K562 (cell line): ENCODE results near the gene PPIL6. TPM values are rescaled to one million over a fixed set of nuclear protein-coding genes. Genes with fewer than 3 reads are reported as not detected.

ENCODE experiments used
- DLX4 ChIP-seq: fragments of 250-450 bp; sonication (Bioruptor Pico); IDR thresholded peaks from 2 replicates; pipeline ENCODE4 v1.6.1; 2021; ENCODE audit warnings: mild to moderate bottlenecking
- GABPB2 ChIP-seq: fragments of 250-450 bp; sonication (Bioruptor Pico); conservative IDR thresholded peaks from 2 replicates; pipeline ENCODE4 v1.5.1; 2021; ENCODE audit warnings: mild to moderate bottlenecking
- MAZ ChIP-seq, 2 experiments: fragments of 450-650 bp in 1 of 2; sonication (generic) in 1 of 2; formaldehyde crosslinking; IDR thresholded peaks in 1 of 2; conservative IDR thresholded peaks in 1 of 2; 2 replicates each; pipeline versions ENCODE4 v1.4.0 to v1.5.0; 2020; ENCODE audit warnings: mild to moderate bottlenecking in 1 of 2, missing genetic modification reagents in 1 of 2
- MIER1 ChIP-seq: fragments of 450-650 bp; IDR thresholded peaks from 2 replicates; pipeline ENCODE4 v1.6.1; 2016; ENCODE audit warnings: antibody characterized with exemption, mild to moderate bottlenecking, low read depth
- PHF8 ChIP-seq: fragments of 200-600 bp; sonication (generic); IDR thresholded peaks from 2 replicates; pipeline ENCODE4 v1.6.1; 2012; ENCODE audit warnings: mixed run types, mild to moderate bottlenecking, inconsistent platforms, low read length, moderate library complexity, borderline replicate concordance
- TBP ChIP-seq: optimal IDR thresholded peaks from 2 replicates; pipeline ENCODE3; 2011; ENCODE audit warnings: low read depth, low read length, improper control_type of control experiment
- ZNF263 ChIP-seq: sonication (generic); formaldehyde crosslinking; IDR thresholded peaks from 2 replicates; pipeline ENCODE4 v1.8.0; 2022; ENCODE audit warnings: mild to moderate bottlenecking, missing genetic modification reagents, borderline replicate concordance
- ZNF551 ChIP-seq: fragments of 250-450 bp; sonication (Bioruptor Pico); IDR thresholded peaks from 2 replicates; pipeline ENCODE4 v1.5.0; 2021; ENCODE audit warnings: mild to moderate bottlenecking, moderate library complexity
- polyA plus RNA-seq, 8 experiments: library from polyadenylated mRNA; depleted of rRNA in 4 of 8; stranded (reverse) in 5 of 8; unstranded in 3 of 8; fragments of >200 nt; fragmentation: Nextera tagmentation in 2 of 8; fragmentation: Illumina TruSeq in 1 of 8; extraction: Ambion mirVana in 2 of 8; extraction: Trizol in 1 of 8; gene quantifications; 2 replicates each; pipeline versions ENCODE4 v1.2.1 to v1.2.3, GENCODE V29; 2011 to 2014; ENCODE audit warnings: inconsistent platforms in 1 of 8, missing spikeins in 1 of 8
- total RNA-seq, 7 experiments: library from RNA; depleted of rRNA in 6 of 7; stranded (reverse); fragments of >200 nt in 6 of 7; fragmentation: Illumina TruSeq in 2 of 7; extraction: Trizol in 2 of 7; gene quantifications; 2 replicates each; pipeline versions ENCODE4 v1.2.1 to v1.2.3, GENCODE V29; 2011 to 2021; ENCODE audit warnings: low replicate concordance in 1 of 7
- TF ChIP-seq, protein P1 (sequence below): fragments of 250-450 bp; sonication (Bioruptor Pico); IDR thresholded peaks from 2 replicates; pipeline ENCODE4 v1.4.0; 2020
- TF ChIP-seq, protein P2 (sequence below): fragments of 200-800 bp; sonication (Bioruptor generic); IDR thresholded peaks from 2 replicates; pipeline ENCODE4 v1.6.1; 2017; ENCODE audit warnings: missing genetic modification characterization, missing compliant biosample characterization
- TF ChIP-seq, protein P3 (sequence below), 2 experiments: fragments of 450-650 bp; conservative IDR thresholded peaks; 2 replicates each; pipeline ENCODE4 v1.6.1; 2017; ENCODE audit warnings: mild to moderate bottlenecking in 2 of 2, moderate library complexity in 2 of 2
- TF ChIP-seq, protein P4 (sequence below): IDR thresholded peaks from 3 replicates; pipeline ENCODE4 v1.6.1; 2011; ENCODE audit warnings: borderline replicate concordance, mild to moderate bottlenecking, moderate library complexity; ENCODE audit not compliant: insufficient read length; ENCODE audit errors: extremely low read depth

The PPIL6 gene
- total and polyA plus RNA-seq, 9 of the 15 experiments (the other 6 are each of a cell fraction or from before 2014, with no cell fraction given), result 0.03 to 0.98 (median 0.41) TPM; not detected in 1

DNA sequence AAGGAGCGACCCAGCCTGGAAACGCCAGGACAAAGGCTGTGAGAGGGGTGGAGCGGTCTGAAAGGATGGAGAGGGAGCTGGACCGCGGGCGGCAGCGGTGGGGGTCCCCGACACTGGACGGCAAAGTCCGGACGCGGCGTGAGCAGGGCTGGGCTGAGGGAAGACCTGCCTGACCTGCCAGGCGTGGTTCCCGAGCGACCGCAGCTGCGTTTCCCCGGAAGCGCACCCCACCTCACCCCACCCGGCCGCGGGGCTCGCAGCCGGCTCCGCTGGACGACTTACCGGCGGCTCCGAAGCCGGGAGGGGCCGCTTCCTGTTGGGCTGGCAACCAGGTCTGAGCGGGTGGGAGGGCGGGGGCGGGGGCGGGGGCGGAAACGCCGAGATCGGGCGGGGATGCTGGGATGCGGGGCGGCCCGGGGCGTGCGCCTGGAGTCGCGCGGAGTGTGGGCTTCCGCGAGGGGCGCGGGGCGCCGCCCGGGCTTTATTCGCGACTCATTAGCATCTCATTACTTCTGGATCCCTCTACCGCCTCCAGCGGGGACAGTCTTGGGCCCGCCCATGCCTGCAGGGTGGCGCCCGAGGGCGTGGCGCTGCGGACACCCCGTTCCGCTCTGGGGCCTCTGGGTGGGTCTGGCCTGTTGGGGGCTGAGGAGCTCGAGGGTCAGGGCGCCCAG, 15.1 kb upstream of the PPIL6 start, which contains the start of gene MICAL1 (continued):
- TF ChIP-seq MAZ (CRISPR knock-in tag; conservative IDR thresholded peaks at IDR 0.05 in 1 of 2, IDR thresholded peaks at IDR 0.05 in 1 of 2) (peak; percentile 51 to 55; a peak in 3 of 4 replicates), TBP (no peak), GABPB2 (CRISPR knock-in tag) (no peak), ZNF263 (CRISPR knock-in tag) (0 out of 2 replicates have a peak, but pooled peaks have one; percentile 28), PHF8 (peak; percentile 56; the same call in 1 of the 2 replicates), ZNF551 (no peak), MIER1 (no peak), DLX4 (no peak)
- TF ChIP-seq, protein P1, sequence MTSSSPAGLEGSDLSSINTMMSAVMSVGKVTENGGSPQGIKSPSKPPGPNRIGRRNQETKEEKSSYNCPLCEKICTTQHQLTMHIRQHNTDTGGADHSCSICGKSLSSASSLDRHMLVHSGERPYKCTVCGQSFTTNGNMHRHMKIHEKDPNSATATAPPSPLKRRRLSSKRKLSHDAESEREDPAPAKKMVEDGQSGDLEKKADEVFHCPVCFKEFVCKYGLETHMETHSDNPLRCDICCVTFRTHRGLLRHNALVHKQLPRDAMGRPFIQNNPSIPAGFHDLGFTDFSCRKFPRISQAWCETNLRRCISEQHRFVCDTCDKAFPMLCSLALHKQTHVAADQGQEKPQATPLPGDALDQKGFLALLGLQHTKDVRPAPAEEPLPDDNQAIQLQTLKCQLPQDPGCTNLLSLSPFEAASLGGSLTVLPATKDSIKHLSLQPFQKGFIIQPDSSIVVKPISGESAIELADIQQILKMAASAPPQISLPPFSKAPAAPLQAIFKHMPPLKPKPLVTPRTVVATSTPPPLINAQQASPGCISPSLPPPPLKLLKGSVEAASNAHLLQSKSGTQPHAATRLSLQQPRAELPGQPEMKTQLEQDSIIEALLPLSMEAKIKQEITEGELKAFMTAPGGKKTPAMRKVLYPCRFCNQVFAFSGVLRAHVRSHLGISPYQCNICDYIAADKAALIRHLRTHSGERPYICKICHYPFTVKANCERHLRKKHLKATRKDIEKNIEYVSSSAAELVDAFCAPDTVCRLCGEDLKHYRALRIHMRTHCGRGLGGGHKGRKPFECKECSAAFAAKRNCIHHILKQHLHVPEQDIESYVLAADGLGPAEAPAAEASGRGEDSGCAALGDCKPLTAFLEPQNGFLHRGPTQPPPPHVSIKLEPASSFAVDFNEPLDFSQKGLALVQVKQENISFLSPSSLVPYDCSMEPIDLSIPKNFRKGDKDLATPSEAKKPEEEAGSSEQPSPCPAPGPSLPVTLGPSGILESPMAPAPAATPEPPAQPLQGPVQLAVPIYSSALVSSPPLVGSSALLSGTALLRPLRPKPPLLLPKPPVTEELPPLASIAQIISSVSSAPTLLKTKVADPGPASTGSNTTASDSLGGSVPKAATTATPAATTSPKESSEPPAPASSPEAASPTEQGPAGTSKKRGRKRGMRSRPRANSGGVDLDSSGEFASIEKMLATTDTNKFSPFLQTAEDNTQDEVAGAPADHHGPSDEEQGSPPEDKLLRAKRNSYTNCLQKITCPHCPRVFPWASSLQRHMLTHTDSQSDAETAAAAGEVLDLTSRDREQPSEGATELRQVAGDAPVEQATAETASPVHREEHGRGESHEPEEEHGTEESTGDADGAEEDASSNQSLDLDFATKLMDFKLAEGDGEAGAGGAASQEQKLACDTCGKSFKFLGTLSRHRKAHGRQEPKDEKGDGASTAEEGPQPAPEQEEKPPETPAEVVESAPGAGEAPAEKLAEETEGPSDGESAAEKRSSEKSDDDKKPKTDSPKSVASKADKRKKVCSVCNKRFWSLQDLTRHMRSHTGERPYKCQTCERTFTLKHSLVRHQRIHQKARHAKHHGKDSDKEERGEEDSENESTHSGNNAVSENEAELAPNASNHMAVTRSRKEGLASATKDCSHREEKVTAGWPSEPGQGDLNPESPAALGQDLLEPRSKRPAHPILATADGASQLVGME (CRISPR knock-in tag), result peak; percentile 27; the same call in 1 of the 2 replicates
- TF ChIP-seq, protein P2, sequence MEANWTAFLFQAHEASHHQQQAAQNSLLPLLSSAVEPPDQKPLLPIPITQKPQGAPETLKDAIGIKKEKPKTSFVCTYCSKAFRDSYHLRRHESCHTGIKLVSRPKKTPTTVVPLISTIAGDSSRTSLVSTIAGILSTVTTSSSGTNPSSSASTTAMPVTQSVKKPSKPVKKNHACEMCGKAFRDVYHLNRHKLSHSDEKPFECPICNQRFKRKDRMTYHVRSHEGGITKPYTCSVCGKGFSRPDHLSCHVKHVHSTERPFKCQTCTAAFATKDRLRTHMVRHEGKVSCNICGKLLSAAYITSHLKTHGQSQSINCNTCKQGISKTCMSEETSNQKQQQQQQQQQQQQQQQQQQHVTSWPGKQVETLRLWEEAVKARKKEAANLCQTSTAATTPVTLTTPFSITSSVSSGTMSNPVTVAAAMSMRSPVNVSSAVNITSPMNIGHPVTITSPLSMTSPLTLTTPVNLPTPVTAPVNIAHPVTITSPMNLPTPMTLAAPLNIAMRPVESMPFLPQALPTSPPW (CRISPR knock-in tag), result peak; percentile 94
- TF ChIP-seq, protein P3, sequence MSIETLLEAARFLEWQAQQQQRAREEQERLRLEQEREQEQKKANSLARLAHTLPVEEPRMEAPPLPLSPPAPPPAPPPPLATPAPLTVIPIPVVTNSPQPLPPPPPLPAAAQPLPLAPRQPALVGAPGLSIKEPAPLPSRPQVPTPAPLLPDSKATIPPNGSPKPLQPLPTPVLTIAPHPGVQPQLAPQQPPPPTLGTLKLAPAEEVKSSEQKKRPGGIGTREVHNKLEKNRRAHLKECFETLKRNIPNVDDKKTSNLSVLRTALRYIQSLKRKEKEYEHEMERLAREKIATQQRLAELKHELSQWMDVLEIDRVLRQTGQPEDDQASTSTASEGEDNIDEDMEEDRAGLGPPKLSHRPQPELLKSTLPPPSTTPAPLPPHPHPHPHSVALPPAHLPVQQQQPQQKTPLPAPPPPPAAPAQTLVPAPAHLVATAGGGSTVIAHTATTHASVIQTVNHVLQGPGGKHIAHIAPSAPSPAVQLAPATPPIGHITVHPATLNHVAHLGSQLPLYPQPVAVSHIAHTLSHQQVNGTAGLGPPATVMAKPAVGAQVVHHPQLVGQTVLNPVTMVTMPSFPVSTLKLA (conservative IDR thresholded peaks at IDR 0.05), result peak in 1 of 2 experiments; percentile 61; a peak in 1 of 4 replicates
- TF ChIP-seq, protein P4, sequence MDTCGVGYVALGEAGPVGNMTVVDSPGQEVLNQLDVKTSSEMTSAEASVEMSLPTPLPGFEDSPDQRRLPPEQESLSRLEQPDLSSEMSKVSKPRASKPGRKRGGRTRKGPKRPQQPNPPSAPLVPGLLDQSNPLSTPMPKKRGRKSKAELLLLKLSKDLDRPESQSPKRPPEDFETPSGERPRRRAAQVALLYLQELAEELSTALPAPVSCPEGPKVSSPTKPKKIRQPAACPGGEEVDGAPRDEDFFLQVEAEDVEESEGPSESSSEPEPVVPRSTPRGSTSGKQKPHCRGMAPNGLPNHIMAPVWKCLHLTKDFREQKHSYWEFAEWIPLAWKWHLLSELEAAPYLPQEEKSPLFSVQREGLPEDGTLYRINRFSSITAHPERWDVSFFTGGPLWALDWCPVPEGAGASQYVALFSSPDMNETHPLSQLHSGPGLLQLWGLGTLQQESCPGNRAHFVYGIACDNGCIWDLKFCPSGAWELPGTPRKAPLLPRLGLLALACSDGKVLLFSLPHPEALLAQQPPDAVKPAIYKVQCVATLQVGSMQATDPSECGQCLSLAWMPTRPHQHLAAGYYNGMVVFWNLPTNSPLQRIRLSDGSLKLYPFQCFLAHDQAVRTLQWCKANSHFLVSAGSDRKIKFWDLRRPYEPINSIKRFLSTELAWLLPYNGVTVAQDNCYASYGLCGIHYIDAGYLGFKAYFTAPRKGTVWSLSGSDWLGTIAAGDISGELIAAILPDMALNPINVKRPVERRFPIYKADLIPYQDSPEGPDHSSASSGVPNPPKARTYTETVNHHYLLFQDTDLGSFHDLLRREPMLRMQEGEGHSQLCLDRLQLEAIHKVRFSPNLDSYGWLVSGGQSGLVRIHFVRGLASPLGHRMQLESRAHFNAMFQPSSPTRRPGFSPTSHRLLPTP, result no peak
